Measurements from ENCODE around the gene CACNA1F.

CACNA1F gene

GRCh38 chrX:49187028-49187394 is 46.1 kb downstream of the CACNA1F start:
- TF ChIP-seq CTCF (IDR thresholded peaks at IDR 0.05; ENCODE audit: poor library complexity, severe bottlenecking) = no peak
- ATAC-seq (ENCODE audit: low read depth) (no peak), DNase-seq (ENCODE audit: low spot score) (no peak)
- peak overlapping the region; percentile 85 for H3K27ac ChIP-seq (ENCODE audit: poor library complexity, severe bottlenecking)
- H3K4me1 ChIP-seq (ENCODE audit: insufficient read depth, poor library complexity, severe bottlenecking) = no peaks in the 10 kb centered on the region
- H3K27me3 ChIP-seq (ENCODE audit: insufficient read depth, poor library complexity, severe bottlenecking) = no peaks in the 10 kb centered on the region
- no peak overlapping the region for H3K4me3 ChIP-seq (ENCODE audit: severe bottlenecking)
- H3K36me3 ChIP-seq (ENCODE audit: low read depth) = peaks cover 21% of the 10 kb centered on the region
- no peaks in the 10 kb centered on the region for H3K9me3 ChIP-seq (ENCODE audit: severe bottlenecking)

- Histone ChIP-seq H3K9me3 (ENCODE audit: severe bottlenecking) (no peaks in the 10 kb centered on the region), H3K4me1 (ENCODE audit: insufficient read depth, poor library complexity, severe bottlenecking) (no peaks in the 10 kb centered on the region), H3K36me3 (ENCODE audit: low read depth) (peaks cover 25% of the 10 kb centered on the region), H3K4me3 (ENCODE audit: severe bottlenecking) (peak within 1 kb of the TSS; percentile 81), H3K27me3 (ENCODE audit: insufficient read depth, poor library complexity, severe bottlenecking) (no peaks in the 10 kb centered on the region), H3K27ac (ENCODE audit: poor library complexity, severe bottlenecking) (peak within 1 kb of the TSS; percentile 85)
- ATAC-seq (ENCODE audit: low read depth) = peak; percentile 7; the same call in 2 of the 3 replicates
- TF ChIP-seq CTCF (IDR thresholded peaks at IDR 0.05; ENCODE audit: poor library complexity, severe bottlenecking) = peak; percentile 57
- no peak for DNase-seq (ENCODE audit: low spot score)
These were observed 46.8 kb downstream of the CACNA1F start, which contains the start of gene PRICKLE3 for GRCh38 chrX:49186125-49187027. PRICKLE3 (minus strand) TSS chrX:49186373; CDS start chrX:49186297, 76 bp downstream.

DNA sequence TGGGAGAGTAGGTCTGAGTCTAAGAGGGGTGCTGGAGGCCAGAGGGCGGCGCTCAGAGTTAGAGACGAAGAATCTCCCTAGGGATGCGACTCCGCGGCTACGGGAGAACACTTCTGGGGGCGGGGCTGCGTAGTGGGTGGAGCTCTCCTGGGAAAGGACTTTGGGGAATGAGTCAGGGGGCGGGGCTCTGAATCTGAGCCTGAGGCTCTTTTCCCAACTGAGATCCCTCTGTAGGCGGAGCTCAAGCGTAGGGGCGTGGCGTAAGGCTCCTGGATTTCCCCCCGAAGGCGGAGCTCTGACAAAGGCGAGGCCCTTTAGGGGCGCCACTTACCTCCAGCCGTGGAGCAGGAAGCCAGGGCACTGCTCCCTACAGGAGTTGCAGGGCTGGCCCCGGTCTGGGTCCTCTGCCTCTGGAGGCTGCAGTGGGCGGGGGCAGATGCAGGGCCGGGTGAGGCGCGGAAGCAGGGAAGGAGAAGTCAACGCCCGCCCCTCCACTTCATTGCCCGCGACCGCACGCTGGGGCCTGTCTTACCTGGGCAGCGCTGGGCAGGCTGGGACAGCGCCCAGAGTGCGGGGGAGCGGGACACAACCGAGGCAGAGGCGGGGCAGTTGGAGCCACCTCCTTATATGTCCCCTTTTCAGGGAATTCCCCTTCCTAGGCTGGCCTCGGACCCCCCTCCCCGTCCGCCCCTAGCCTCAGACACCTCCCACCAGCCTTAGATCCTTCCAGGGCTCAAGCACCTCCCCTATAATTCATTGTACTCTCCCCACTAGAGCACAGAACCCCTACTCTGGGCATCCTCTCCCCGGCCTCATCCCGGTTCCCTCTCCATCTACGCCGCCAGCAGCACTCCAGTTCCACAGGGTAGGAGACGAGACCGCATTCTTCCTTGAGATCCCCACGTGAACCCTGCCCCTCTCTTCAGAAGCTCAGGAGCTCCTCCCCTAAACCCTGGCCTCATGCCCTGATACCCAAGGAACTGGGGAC is 48.6 kb downstream of the CACNA1F start:
- ATAC-seq (ENCODE audit: low read depth) (peak; percentile 87), DNase-seq (ENCODE audit: low spot score) (peak; percentile 92)
- peak overlapping the region; percentile 85 for H3K27ac ChIP-seq (ENCODE audit: poor library complexity, severe bottlenecking)

GRCh38 chrX:49183701-49184281 is 49.3 kb downstream of the CACNA1F start:
- no peak for TF ChIP-seq CTCF (IDR thresholded peaks at IDR 0.05; ENCODE audit: poor library complexity, severe bottlenecking)
- ATAC-seq (ENCODE audit: low read depth) (no peak), DNase-seq (ENCODE audit: low spot score) (no peak)
- no peaks in the 10 kb centered on the region for H3K27me3 ChIP-seq (ENCODE audit: insufficient read depth, poor library complexity, severe bottlenecking)
- peak overlapping the region; percentile 81 for H3K4me3 ChIP-seq (ENCODE audit: severe bottlenecking)
- peaks cover 36% of the 10 kb centered on the region for H3K36me3 ChIP-seq (ENCODE audit: low read depth)
- H3K4me1 ChIP-seq (ENCODE audit: insufficient read depth, poor library complexity, severe bottlenecking) = no peaks in the 10 kb centered on the region
- peak overlapping the region; percentile 85 for H3K27ac ChIP-seq (ENCODE audit: poor library complexity, severe bottlenecking)
- no peaks in the 10 kb centered on the region for H3K9me3 ChIP-seq (ENCODE audit: severe bottlenecking)

More for the DNA sequence above, 48.6 kb downstream of the CACNA1F start:
- Histone ChIP-seq H3K36me3 (ENCODE audit: low read depth) (peaks cover 36% of the 10 kb centered on the region), H3K27me3 (ENCODE audit: insufficient read depth, poor library complexity, severe bottlenecking) (no peaks in the 10 kb centered on the region), H3K4me3 (ENCODE audit: severe bottlenecking) (peak overlapping the region; percentile 81), H3K9me3 (ENCODE audit: severe bottlenecking) (no peaks in the 10 kb centered on the region), H3K4me1 (ENCODE audit: insufficient read depth, poor library complexity, severe bottlenecking) (no peaks in the 10 kb centered on the region)
- peak; percentile 14 for TF ChIP-seq CTCF (IDR thresholded peaks at IDR 0.05; ENCODE audit: poor library complexity, severe bottlenecking)
